Measurements from ENCODE around the gene FAM181B.

The FAM181B gene

DNA sequence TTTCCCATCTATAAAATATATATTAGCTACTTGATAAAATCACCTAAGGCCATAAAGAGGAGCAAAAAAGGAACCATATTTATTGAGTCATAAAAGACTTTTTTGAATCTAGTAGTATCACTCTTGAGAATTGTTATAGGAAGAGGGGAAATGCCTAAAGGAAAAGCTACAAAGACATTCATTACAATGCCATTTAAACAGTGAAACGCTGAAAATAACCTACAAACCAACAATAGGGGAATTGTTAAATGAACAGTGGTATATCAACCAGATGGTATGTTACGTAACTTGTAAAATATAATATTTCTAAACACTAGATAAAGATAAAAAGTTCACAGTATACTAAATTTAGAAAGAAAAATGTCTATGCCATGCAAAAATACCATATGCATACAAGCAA, 47.5 kb downstream of the FAM181B start:
- TF ChIP-seq, protein P1, sequence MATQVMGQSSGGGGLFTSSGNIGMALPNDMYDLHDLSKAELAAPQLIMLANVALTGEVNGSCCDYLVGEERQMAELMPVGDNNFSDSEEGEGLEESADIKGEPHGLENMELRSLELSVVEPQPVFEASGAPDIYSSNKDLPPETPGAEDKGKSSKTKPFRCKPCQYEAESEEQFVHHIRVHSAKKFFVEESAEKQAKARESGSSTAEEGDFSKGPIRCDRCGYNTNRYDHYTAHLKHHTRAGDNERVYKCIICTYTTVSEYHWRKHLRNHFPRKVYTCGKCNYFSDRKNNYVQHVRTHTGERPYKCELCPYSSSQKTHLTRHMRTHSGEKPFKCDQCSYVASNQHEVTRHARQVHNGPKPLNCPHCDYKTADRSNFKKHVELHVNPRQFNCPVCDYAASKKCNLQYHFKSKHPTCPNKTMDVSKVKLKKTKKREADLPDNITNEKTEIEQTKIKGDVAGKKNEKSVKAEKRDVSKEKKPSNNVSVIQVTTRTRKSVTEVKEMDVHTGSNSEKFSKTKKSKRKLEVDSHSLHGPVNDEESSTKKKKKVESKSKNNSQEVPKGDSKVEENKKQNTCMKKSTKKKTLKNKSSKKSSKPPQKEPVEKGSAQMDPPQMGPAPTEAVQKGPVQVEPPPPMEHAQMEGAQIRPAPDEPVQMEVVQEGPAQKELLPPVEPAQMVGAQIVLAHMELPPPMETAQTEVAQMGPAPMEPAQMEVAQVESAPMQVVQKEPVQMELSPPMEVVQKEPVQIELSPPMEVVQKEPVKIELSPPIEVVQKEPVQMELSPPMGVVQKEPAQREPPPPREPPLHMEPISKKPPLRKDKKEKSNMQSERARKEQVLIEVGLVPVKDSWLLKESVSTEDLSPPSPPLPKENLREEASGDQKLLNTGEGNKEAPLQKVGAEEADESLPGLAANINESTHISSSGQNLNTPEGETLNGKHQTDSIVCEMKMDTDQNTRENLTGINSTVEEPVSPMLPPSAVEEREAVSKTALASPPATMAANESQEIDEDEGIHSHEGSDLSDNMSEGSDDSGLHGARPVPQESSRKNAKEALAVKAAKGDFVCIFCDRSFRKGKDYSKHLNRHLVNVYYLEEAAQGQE (IDR thresholded peaks at IDR 0.05; ENCODE audit: insufficient read depth in 1 of 2, low read depth in 2 of 2, low read length in 2 of 2): no peak
- TF ChIP-seq SIN3A (IDR thresholded peaks at IDR 0.05; ENCODE audit: borderline replicate concordance, insufficient read depth, low read length): no peak
- TF ChIP-seq FOXP2 (optimal IDR thresholded peaks at IDR 0.05; ENCODE audit: borderline replicate concordance, extremely low read depth, extremely low read length, insufficient read depth): no peak
- TF ChIP-seq TAF1 (IDR thresholded peaks at IDR 0.05; ENCODE audit: borderline replicate concordance, insufficient read depth, low read length): no peak
- no peak for TF ChIP-seq POLR2AphosphoS5 (IDR thresholded peaks at IDR 0.05; ENCODE audit: low read depth, low read length)

DNA sequence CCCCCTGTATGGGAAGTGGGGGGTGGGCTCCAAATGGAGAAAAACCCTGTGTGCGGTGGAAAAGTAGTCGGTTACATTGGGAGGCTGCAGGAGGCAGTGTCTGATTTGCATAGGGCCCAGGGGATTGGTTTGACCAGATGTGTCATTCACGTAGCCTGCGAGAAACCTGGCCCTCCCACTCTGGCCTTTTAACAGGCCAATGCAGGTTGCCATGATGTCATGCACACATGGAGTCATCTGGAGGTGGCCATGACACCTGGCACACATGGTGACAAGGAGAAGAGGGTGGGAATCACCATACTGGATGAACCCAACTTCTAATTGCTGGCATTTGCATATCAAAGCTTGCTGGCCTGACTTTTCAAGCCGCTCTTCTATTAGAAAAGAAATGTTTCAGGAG, 50.6 kb downstream of the FAM181B start:
- TF ChIP-seq FOXP2 (optimal IDR thresholded peaks at IDR 0.05; ENCODE audit: borderline replicate concordance, extremely low read depth, extremely low read length, insufficient read depth) (no peak), SIN3A (IDR thresholded peaks at IDR 0.05; ENCODE audit: borderline replicate concordance, insufficient read depth, low read length) (no peak), TAF1 (IDR thresholded peaks at IDR 0.05; ENCODE audit: borderline replicate concordance, insufficient read depth, low read length) (no peak), POLR2AphosphoS5 (IDR thresholded peaks at IDR 0.05; ENCODE audit: low read depth, low read length) (no peak)
- TF ChIP-seq, protein P1 (IDR thresholded peaks at IDR 0.05; ENCODE audit: insufficient read depth in 1 of 2, low read depth in 2 of 2, low read length in 2 of 2): no peak

DNA sequence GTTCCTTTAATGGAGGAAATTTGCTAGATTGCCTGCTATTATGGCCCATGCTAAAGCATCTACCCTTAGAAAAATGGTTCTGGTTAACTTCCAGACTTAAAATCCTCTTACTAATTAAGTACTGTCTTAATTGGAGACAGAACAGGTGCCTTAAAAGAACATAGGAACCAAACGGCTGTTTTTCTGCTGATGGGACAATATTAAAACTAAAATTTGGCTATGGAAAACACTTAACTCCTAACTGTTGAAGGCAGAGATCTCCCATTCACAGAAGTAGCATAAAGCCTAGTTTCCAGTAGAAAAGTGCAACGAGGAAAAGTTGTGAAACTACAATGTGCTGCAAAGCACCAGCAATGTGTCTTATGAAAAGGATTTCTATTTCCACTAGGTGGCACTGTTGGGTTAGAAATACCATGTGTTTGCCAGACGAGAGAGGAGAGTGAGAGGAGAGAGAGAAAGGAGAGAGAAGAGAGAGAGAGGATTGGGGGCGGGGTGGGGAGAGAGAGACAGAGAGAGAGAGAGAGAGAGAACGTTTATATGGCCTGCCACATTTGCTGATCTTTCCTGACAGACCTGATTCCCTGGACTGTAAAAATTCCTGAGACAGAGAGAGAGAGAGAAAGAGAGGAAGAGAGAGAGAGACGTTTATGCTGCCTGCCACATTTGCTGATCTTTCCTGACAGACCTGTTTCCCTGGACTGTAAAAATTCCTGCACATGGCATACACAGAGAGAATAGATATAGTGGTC, 51.5 kb downstream of the FAM181B start:
- TF ChIP-seq SIN3A (IDR thresholded peaks at IDR 0.05; ENCODE audit: borderline replicate concordance, insufficient read depth, low read length) (no peak), FOXP2 (optimal IDR thresholded peaks at IDR 0.05; ENCODE audit: borderline replicate concordance, extremely low read depth, extremely low read length, insufficient read depth) (no peak), POLR2AphosphoS5 (IDR thresholded peaks at IDR 0.05; ENCODE audit: low read depth, low read length) (no peak), TAF1 (IDR thresholded peaks at IDR 0.05; ENCODE audit: borderline replicate concordance, insufficient read depth, low read length) (no peak)
- TF ChIP-seq, protein P1 (IDR thresholded peaks at IDR 0.05; ENCODE audit: insufficient read depth in 1 of 2, low read depth in 2 of 2, low read length in 2 of 2): no peak

DNA sequence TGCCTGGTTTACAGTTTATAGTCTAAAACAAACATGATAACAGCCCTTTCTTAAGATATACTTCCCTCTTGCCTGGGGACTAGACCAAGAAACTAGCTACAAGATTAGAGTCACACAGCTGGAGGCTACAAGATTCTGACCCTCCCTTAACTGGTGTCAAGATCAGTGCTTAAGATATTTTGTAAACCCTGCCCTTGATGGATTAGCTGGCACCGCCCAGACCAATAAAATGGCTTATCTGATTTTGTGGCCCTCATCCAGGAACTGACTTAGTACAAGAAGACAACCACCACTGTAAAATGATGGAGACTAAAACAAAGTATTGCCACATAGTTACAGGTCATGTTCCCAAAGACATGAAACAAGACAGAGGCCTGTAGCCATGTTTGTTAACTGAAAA, 53.4 kb downstream of the FAM181B start:
- TF ChIP-seq SIN3A (IDR thresholded peaks at IDR 0.05; ENCODE audit: borderline replicate concordance, insufficient read depth, low read length): no peak
- TF ChIP-seq TAF1 (IDR thresholded peaks at IDR 0.05; ENCODE audit: borderline replicate concordance, insufficient read depth, low read length): no peak
- no peak for TF ChIP-seq POLR2AphosphoS5 (IDR thresholded peaks at IDR 0.05; ENCODE audit: low read depth, low read length)
- TF ChIP-seq, protein P1 (IDR thresholded peaks at IDR 0.05; ENCODE audit: insufficient read depth in 1 of 2, low read depth in 2 of 2, low read length in 2 of 2): no peak
- no peak for TF ChIP-seq FOXP2 (optimal IDR thresholded peaks at IDR 0.05; ENCODE audit: borderline replicate concordance, extremely low read depth, extremely low read length, insufficient read depth)
